ENCODE results near the gene GP2.

Gene GP2

GRCh38 chr16:20306401-20306800 lies 20.9 kb downstream of the GP2 start:
- H3K4me1 ChIP-seq (ENCODE audit: insufficient read depth, low read length, poor library complexity, severe bottlenecking), result no peaks in the 10 kb centered on the region
- H3K36me3 ChIP-seq (ENCODE audit: insufficient read depth, low read length), result no peaks in the 10 kb centered on the region
- H2AFZ ChIP-seq (ENCODE audit: low read length), result no peak overlapping the region
- H3K4me2 ChIP-seq (ENCODE audit: low read depth, low read length, poor library complexity, severe bottlenecking), result no peak overlapping the region
- H3K4me3 ChIP-seq (ENCODE audit: low read length, poor library complexity, severe bottlenecking), result no peak overlapping the region
- H3K9ac ChIP-seq (ENCODE audit: low read depth, low read length, poor library complexity, severe bottlenecking), result no peak overlapping the region
- TF ChIP-seq EZH2phosphoT487 (IDR thresholded peaks at IDR 0.05; ENCODE audit: borderline replicate concordance) (no peak), CTCF (conservative IDR thresholded peaks at IDR 0.05; ENCODE audit: low read length) (no peak)
- H4K20me1 ChIP-seq (ENCODE audit: insufficient read depth, low read length, poor library complexity, severe bottlenecking), result no peaks in the 10 kb centered on the region
- no peaks in the 10 kb centered on the region for H3K27me3 ChIP-seq (ENCODE audit: insufficient read depth, low read length, poor library complexity, severe bottlenecking)
- 0 out of 2 replicates have a peak, but pooled peaks cover 2% of the 10 kb centered on the region for H3K9me3 ChIP-seq (ENCODE audit: insufficient read depth, low read depth, low read length)
- no peaks in the 10 kb centered on the region for H3F3A ChIP-seq (ENCODE audit: low read depth)
- no peaks in the 10 kb centered on the region for H3K9me2 ChIP-seq (replicated peaks; ENCODE audit: low read depth, low read length)
- H3K79me2 ChIP-seq (ENCODE audit: insufficient read depth, low read length), result no peaks in the 10 kb centered on the region

- H3K79me2 ChIP-seq (ENCODE audit: insufficient read depth, low read length), result no peaks in the 10 kb centered on the region
- no peaks in the 10 kb centered on the region for H3F3A ChIP-seq (ENCODE audit: low read depth)
- H3K4me1 ChIP-seq (ENCODE audit: insufficient read depth, low read length, poor library complexity, severe bottlenecking), result no peaks in the 10 kb centered on the region
- TF ChIP-seq CTCF (conservative IDR thresholded peaks at IDR 0.05; ENCODE audit: low read length) (no peak), EZH2phosphoT487 (IDR thresholded peaks at IDR 0.05; ENCODE audit: borderline replicate concordance) (no peak)
- H2AFZ ChIP-seq (ENCODE audit: low read length), result no peak overlapping the region
- H3K4me3 ChIP-seq (ENCODE audit: low read length, poor library complexity, severe bottlenecking), result no peak overlapping the region
- no peaks in the 10 kb centered on the region for H4K20me1 ChIP-seq (ENCODE audit: insufficient read depth, low read length, poor library complexity, severe bottlenecking)
- H3K9me3 ChIP-seq (ENCODE audit: insufficient read depth, low read depth, low read length), result no peaks in the 10 kb centered on the region
- H3K27me3 ChIP-seq (ENCODE audit: insufficient read depth, low read length, poor library complexity, severe bottlenecking), result no peaks in the 10 kb centered on the region
- no peaks in the 10 kb centered on the region for H3K36me3 ChIP-seq (ENCODE audit: insufficient read depth, low read length)
- no peak overlapping the region for H3K4me2 ChIP-seq (ENCODE audit: low read depth, low read length, poor library complexity, severe bottlenecking)
- no peaks in the 10 kb centered on the region for H3K9me2 ChIP-seq (replicated peaks; ENCODE audit: low read depth, low read length)
- H3K9ac ChIP-seq (ENCODE audit: low read depth, low read length, poor library complexity, severe bottlenecking), result no peak overlapping the region
Observed at GRCh38 chr16:20303012-20303411, 24.3 kb downstream of the GP2 start.

- H4K20me1 ChIP-seq (ENCODE audit: insufficient read depth, low read length, poor library complexity, severe bottlenecking), result no peaks in the 10 kb centered on the region
- H3K9me3 ChIP-seq (ENCODE audit: insufficient read depth, low read depth, low read length), result no peaks in the 10 kb centered on the region
- no peak overlapping the region for H3K9ac ChIP-seq (ENCODE audit: low read depth, low read length, poor library complexity, severe bottlenecking)
- H3K79me2 ChIP-seq (ENCODE audit: insufficient read depth, low read length), result no peaks in the 10 kb centered on the region
- H3F3A ChIP-seq (ENCODE audit: low read depth), result no peaks in the 10 kb centered on the region
- H3K27me3 ChIP-seq (ENCODE audit: insufficient read depth, low read length, poor library complexity, severe bottlenecking), result no peaks in the 10 kb centered on the region
- H3K9me2 ChIP-seq (replicated peaks; ENCODE audit: low read depth, low read length), result no peaks in the 10 kb centered on the region
- H2AFZ ChIP-seq (ENCODE audit: low read length), result no peak overlapping the region
- H3K4me2 ChIP-seq (ENCODE audit: low read depth, low read length, poor library complexity, severe bottlenecking), result no peak overlapping the region
- H3K36me3 ChIP-seq (ENCODE audit: insufficient read depth, low read length), result no peaks in the 10 kb centered on the region
- no peak overlapping the region for H3K4me3 ChIP-seq (ENCODE audit: low read length, poor library complexity, severe bottlenecking)
- H3K4me1 ChIP-seq (ENCODE audit: insufficient read depth, low read length, poor library complexity, severe bottlenecking), result no peaks in the 10 kb centered on the region
- TF ChIP-seq EZH2phosphoT487 (IDR thresholded peaks at IDR 0.05; ENCODE audit: borderline replicate concordance), result no peak
- TF ChIP-seq CTCF (conservative IDR thresholded peaks at IDR 0.05; ENCODE audit: low read length), result no peak
Observed at GRCh38 chr16:20302389-20302788, 24.9 kb downstream of the GP2 start.
